ENCODE data around the gene CYP3A7. TPM values are rescaled to one million over a fixed set of nuclear protein-coding genes. Genes with fewer than 3 reads are reported as not detected.
"Not testable (repeated sequence)": the region's sequence is repeated elsewhere in the genome, so short reads cannot be mapped to it uniquely, and the experiment has no call there.

CYP3A7 gene
- total RNA-seq, 1 experiment from 2014 or later = 0.71 TPM

GRCh38 chr7:99748846-99749579 is 14.0 kb upstream of the CYP3A7 start:
- CTCF ChIA-PET = no interaction called here
- no peak overlapping the region for H3K4me3 Mint-ChIP-seq (ENCODE audit: low read depth, unreplicated experiment)
- intact Hi-C loops (cut with micrococcal nuclease; ENCODE audit: unreplicated experiment) = no loop called here
- no TSS peak for BruUV-seq (replicated peaks)
- H3K9me3 Mint-ChIP-seq (ENCODE audit: low read depth, unreplicated experiment) = peaks cover 3% of the 10 kb centered on the region
- no peaks in the 10 kb centered on the region for H3K36me3 Mint-ChIP-seq (ENCODE audit: insufficient read depth, unreplicated experiment)
- no peak for TF ChIP-seq CTCF (IDR thresholded peaks at IDR 0.05; ENCODE audit: unreplicated experiment)
- H3K4me1 Mint-ChIP-seq (ENCODE audit: low read depth, unreplicated experiment) = peaks cover 15% of the 10 kb centered on the region
- H3K27me3 Mint-ChIP-seq (ENCODE audit: unreplicated experiment) = no peaks in the 10 kb centered on the region
- no peak overlapping the region for H3K27ac Mint-ChIP-seq (ENCODE audit: unreplicated experiment)
- DNase-seq = no peak

- H3K4me1 Mint-ChIP-seq (ENCODE audit: low read depth, unreplicated experiment); DNase-seq; intact Hi-C loops (cut with micrococcal nuclease; ENCODE audit: unreplicated experiment); CTCF ChIA-PET; H3K36me3 Mint-ChIP-seq (ENCODE audit: insufficient read depth, unreplicated experiment); H3K9me3 Mint-ChIP-seq (ENCODE audit: low read depth, unreplicated experiment); H3K27ac Mint-ChIP-seq (ENCODE audit: unreplicated experiment); H3K4me3 Mint-ChIP-seq (ENCODE audit: low read depth, unreplicated experiment); BruUV-seq (replicated peaks); H3K27me3 Mint-ChIP-seq (ENCODE audit: unreplicated experiment): not testable (repeated sequence)
Observed at GRCh38 chr7:99746915-99747314, 11.9 kb upstream of the CYP3A7 start.

- H3K9me3 Mint-ChIP-seq (ENCODE audit: low read depth, unreplicated experiment); H3K27ac Mint-ChIP-seq (ENCODE audit: unreplicated experiment); H3K36me3 Mint-ChIP-seq (ENCODE audit: insufficient read depth, unreplicated experiment); intact Hi-C loops (cut with micrococcal nuclease; ENCODE audit: unreplicated experiment); H3K4me3 Mint-ChIP-seq (ENCODE audit: low read depth, unreplicated experiment); H3K4me1 Mint-ChIP-seq (ENCODE audit: low read depth, unreplicated experiment); BruUV-seq (replicated peaks); CTCF ChIA-PET; H3K27me3 Mint-ChIP-seq (ENCODE audit: unreplicated experiment); DNase-seq: not testable (repeated sequence)
Observed at GRCh38 chr7:99745395-99745794, 10.4 kb upstream of the CYP3A7 start.

GRCh38 chr7:99742737-99743394 is 7.9 kb upstream of the CYP3A7 start:
- intact Hi-C loops (cut with micrococcal nuclease; ENCODE audit: unreplicated experiment) = no loop called here
- TF ChIP-seq CTCF (IDR thresholded peaks at IDR 0.05; ENCODE audit: unreplicated experiment) = no peak
- DNase-seq = no peak
- CTCF ChIA-PET = interaction anchor here (0.5 to 1.4 kb wide), 2 partner anchors 13 to 542 kb away, joined by 3 to 4 read pairs; no protein-coding TSS in a partner anchor
- Mint-ChIP-seq H3K36me3 (ENCODE audit: insufficient read depth, unreplicated experiment) (no peaks in the 10 kb centered on the region), H3K27me3 (ENCODE audit: unreplicated experiment) (no peaks in the 10 kb centered on the region), H3K27ac (ENCODE audit: unreplicated experiment) (no peak overlapping the region), H3K9me3 (ENCODE audit: low read depth, unreplicated experiment) (peaks cover 3% of the 10 kb centered on the region), H3K4me1 (ENCODE audit: low read depth, unreplicated experiment) (no peaks in the 10 kb centered on the region), H3K4me3 (ENCODE audit: low read depth, unreplicated experiment) (no peak overlapping the region)
- no TSS peak for BruUV-seq (replicated peaks)

- H3K27ac Mint-ChIP-seq (ENCODE audit: unreplicated experiment) = no peak overlapping the region
- BruUV-seq (replicated peaks) = no TSS peak
- DNase-seq = no peak
- H3K27me3 Mint-ChIP-seq (ENCODE audit: unreplicated experiment) = no peaks in the 10 kb centered on the region
- H3K4me1 Mint-ChIP-seq (ENCODE audit: low read depth, unreplicated experiment) = no peaks in the 10 kb centered on the region
- intact Hi-C loops (cut with micrococcal nuclease; ENCODE audit: unreplicated experiment) = no loop called here
- TF ChIP-seq CTCF (IDR thresholded peaks at IDR 0.05; ENCODE audit: unreplicated experiment) = no peak
- peaks cover 3% of the 10 kb centered on the region for H3K9me3 Mint-ChIP-seq (ENCODE audit: low read depth, unreplicated experiment)
- H3K4me3 Mint-ChIP-seq (ENCODE audit: low read depth, unreplicated experiment) = no peak overlapping the region
- CTCF ChIA-PET = no interaction called here
- H3K36me3 Mint-ChIP-seq (ENCODE audit: insufficient read depth, unreplicated experiment) = no peaks in the 10 kb centered on the region
Observed at GRCh38 chr7:99741441-99741795, 6.4 kb upstream of the CYP3A7 start.
